ENCODE data around the gene MAP4K4.

Gene MAP4K4

DNA sequence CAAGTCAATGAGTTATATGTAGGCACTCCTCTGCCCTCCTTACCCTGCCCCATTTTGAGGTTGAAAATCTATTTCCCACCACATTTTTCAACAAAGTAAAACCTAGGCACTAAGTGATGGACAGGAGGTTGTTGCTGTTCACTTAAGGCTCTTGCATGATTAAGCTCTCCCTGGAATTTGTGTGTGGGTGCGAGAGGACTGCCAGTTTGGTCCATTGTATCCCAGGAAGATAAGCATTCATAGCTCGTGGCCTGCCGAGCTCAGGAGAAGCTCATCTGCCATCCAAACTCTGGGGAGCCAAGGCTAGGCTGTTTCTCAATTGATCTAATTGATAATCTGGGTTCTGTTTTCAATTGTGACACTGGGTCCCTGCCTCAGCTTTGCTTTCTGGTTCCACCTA is 4.7 kb upstream of the MAP4K4 start:
- DNase-seq, result no peak

- DNase-seq, result no peak
Observed at GRCh38 chr2:101693991-101694588, 3.4 kb upstream of the MAP4K4 start.

GRCh38 chr2:101696272-101697123 is 1.0 kb upstream of the MAP4K4 start:
- DNase-seq, result no peak

DNA sequence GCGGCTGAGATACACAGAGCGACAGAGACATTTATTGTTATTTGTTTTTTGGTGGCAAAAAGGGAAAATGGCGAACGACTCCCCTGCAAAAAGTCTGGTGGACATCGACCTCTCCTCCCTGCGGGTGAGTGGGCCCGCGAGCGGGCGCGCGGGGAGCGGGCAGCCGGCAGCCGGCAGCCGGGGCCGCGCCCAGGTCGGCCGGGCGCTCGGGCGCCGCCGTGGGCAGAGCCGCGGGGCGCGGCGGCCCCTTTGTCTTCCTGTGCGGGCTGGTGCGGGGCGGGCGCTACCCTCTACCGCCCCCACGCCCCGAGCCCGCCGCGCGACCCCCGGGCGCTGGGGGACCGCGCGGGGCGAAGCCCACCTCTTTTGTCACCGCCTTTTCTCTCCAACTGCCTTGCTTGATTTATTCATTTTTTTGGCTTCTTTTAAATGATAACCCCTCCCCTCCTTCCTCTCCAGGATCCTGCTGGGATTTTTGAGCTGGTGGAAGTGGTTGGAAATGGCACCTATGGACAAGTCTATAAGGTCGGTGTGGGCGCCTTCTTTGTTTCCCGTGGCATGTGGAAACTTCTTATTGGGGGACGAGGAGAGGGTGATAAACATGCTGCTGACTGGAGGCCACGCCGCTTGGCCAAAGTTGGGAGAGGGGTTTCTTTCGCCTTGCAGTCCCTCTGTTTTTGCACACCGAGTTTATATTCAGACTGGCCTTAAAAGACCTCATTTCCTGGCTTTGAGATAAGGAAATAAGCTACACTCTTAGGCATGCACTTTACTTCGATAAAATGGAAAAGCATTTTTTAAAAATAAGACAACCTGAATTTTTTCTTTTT is 722 bp downstream of the MAP4K4 start:
- peak; percentile 39 for DNase-seq

GRCh38 chr2:101698844-101699754 is 1.6 kb downstream of the MAP4K4 start:
- DNase-seq, result no peak

GRCh38 chr2:101699755-101700461 is 2.4 kb downstream of the MAP4K4 start:
- no peak for DNase-seq

DNA sequence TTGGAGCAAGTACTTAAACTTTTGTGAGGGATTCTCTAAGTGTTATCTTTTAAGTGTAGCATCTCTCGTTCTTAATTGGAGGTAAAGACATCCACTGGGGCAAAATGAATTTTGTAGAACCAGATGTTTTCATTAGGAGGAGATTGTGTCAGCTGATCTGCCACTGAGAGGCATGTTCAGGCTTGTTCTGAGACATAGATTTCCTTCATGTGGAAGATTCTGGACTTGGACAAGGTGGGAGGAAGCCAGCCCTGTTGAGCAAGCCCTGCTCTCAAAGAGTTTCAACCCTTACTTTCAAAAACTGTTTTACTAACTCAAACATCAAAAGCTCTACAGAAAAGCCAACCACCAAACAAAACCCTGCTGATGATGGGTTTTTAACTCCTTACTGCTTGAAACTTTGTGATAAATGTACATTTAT is 6.5 kb downstream of the MAP4K4 start:
- peak; percentile 56 for DNase-seq

DNA sequence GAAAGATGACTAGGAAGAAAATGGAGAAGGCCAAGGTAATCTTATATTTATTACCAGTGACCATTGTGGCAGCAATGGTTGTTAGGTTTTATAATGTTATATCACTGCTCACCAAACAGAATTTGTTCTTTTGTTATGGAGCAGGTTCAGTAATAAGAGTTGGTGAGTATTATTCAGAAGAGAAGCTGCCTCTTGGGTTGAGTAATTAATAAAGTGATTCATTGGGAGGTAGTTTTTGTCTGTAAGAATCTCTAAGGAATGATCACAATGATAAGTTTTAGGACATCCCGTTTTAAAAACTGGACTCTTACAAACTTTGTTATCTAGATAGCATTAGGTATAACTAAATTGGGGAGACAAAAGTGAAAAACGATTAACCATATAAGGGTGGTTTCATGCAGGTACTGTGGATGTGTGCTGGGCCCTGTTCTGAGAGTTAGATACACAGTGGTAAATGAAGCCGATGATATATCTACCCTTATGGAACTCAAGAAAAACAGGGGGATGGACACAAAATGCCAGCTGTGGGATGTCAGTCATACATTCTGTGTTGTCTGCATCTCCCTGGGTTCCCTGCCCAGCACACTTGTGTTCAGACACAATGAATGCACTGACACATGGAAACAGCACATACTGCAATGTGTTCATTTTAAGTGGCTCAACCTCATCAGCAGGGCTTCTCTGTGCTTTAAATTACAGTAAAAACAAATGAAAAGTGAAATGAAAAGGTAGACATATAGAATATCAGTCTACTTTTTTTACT is 7.5 kb downstream of the MAP4K4 start:
- no peak for DNase-seq

GRCh38 chr2:101706121-101706818 is 8.8 kb downstream of the MAP4K4 start:
- no peak for DNase-seq

- no peak for DNase-seq
Observed at GRCh38 chr2:101706819-101707177, 9.3 kb downstream of the MAP4K4 start.

DNA sequence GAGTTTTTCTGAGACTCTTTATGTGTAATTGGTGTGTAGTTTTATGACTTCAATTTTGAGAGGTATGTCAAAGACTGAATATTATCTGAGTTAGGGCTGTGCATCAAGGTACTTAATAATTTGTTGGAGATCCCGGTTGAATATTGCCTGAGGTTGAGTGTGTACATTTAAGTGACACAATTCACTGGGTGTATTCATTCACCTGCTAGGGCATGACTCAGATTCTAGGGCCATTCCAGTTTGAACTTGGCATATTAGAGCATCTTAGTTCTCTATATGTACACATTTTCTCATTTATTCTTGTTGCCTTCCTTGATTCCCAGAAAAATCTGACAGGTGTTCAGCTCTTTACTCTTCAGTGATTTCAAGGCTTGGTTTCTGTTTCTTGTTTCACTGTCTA is 12.5 kb downstream of the MAP4K4 start:
- no peak for DNase-seq

DNA sequence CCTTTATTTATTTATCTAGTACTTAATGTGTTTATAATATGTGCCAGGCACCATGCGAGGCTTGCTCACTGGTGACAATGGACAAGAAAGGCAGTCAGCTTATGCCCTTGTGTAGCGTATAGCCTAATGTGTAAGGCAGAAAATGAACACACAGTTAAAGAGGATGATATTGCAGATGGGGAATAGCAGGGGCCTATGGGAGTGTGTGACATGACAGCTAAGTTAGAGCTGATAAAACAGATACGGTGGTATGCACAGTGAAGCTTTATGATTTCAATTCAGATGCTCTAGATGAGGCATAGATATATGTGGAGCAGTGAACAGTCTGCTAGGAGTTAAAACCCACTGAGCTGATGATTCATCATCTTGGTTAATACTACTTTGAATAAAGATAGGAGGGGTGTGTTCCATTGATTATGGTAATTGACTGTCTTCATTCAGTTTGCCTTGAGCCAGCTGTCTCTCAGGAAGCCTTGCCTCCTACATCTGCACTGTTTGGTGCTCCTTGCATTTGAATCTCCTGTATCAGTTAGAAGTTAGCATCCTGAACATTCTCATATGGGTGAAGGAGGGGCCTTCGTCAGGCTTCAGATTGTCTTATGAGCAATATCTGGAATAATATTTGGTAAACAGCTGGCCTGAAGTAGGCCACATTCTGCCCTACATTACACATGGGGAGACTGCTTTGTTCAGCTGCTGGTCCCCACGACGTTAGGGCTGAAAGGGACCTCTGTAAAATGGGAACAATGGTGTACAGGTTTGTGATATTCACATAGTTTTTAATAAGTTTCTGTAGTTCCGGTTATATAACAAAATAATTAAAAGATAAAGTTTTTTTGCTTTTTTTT is 13.2 kb downstream of the MAP4K4 start:
- DNase-seq, result peak; percentile 47

GRCh38 chr2:101714118-101714517 is 16.6 kb downstream of the MAP4K4 start:
- DNase-seq, result no peak

GRCh38 chr2:101717071-101717845 is 19.8 kb downstream of the MAP4K4 start:
- DNase-seq, result no peak

DNA sequence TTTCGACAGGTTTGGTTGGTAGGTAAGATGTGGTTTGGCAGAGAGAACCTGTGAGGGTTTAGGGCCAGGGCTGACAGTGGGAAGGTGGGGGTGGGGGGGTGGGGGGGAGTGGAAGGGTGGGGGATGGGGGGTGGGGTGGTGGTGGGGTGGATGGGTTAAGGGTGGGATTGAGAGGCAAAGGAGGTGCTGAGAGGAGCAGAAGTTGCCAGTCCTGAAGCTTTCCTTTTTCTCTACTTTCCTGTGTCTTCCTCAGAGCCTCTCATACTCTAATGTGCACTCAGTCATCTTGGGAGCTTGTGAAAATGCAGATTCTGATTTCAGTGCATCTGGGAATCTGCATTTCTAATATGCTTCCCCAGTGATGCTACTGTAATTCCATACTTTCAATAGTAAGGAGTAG is 21.0 kb downstream of the MAP4K4 start:
- DNase-seq, result no peak

DNA sequence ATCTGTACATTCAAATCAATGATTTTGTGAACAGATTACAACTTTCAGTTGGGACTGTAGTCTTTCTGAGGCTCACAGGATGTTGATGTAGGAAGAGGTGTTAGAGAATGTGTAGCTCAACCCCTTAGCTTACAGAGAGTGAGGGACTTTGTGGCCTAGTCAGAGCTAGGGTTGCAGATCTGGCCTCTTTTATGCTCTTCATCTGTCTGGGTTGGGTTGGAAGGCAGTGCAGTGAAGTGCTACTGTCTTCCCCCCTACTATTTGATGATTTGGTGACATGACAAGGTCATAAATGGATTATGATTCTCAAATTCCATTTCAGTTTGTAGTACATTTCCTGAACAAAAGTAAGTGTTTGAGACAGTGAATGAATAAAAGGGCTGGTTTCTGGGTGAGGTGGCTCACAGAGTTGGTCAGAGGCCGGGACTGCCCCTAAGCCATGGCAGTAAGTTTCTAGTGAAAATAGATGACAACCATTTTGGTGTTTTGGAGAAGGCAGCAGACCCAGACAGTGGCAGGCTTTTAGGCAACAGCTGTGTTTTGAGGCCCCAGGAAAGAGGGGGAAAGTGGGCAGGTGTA is 21.6 kb downstream of the MAP4K4 start:
- peak; percentile 60 for DNase-seq

GRCh38 chr2:101720732-101721131 is 23.2 kb downstream of the MAP4K4 start:
- DNase-seq, result peak; percentile 81

DNA sequence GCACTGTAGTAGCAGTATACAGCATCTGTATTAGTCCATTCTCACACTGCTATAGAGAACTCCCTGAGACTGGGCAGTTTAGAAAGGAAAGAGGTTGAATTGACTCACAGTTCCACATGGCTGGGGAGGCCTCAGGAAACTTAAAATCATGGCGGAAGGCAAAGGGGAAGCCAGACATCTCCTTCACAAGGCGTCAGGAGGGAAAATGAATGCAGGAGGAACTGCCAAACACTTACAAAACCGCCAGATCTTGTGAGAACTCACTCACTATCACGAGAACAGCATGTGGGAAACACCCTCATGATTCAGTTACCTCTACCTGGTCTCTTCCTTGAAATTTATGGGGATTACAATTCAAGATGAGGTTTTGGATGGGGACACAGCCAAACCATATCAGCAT is 25.4 kb downstream of the MAP4K4 start:
- DNase-seq, result no peak
